RKO (cell line): ENCODE results near the gene C17orf75.
A peak's percentile ranks its signal among the peaks of the same experiment; 100 is the strongest.
"Not testable (repeated sequence)": the region's sequence is repeated elsewhere in the genome, so short reads cannot be mapped to it uniquely, and the experiment has no call there.

Experiments used
- DNase-seq: peaks from one replicate; pipeline ENCODE4 v3.0.0-alpha.2; 2016; ENCODE audit warnings: low spot score

Gene C17orf75

GRCh38 chr17:32342603-32343325 lies 791 bp upstream of the C17orf75 start:
- DNase-seq = no peak

GRCh38 chr17:32341141-32341856 lies 674 bp downstream of the C17orf75 start:
- peak; percentile 58 for DNase-seq

GRCh38 chr17:32335687-32336086 lies 6.3 kb downstream of the C17orf75 start:
- peak; percentile 53 for DNase-seq

GRCh38 chr17:32335046-32335445 lies 6.9 kb downstream of the C17orf75 start:
- DNase-seq = no peak

- no peak for DNase-seq
These were observed 8.8 kb downstream of the C17orf75 start for GRCh38 chr17:32333187-32333586.

- DNase-seq = no peak
These were observed 10.5 kb downstream of the C17orf75 start for GRCh38 chr17:32331243-32332040.

- DNase-seq = no peak
These were observed 11.8 kb downstream of the C17orf75 start for GRCh38 chr17:32330147-32330546.

GRCh38 chr17:32327911-32328310 lies 14.1 kb downstream of the C17orf75 start:
- DNase-seq = no peak

GRCh38 chr17:32323811-32324491 lies 18.0 kb downstream of the C17orf75 start:
- DNase-seq = no peak

- DNase-seq = no peak
These were observed 18.9 kb downstream of the C17orf75 start for GRCh38 chr17:32323046-32323445.

GRCh38 chr17:32320847-32321246 lies 21.1 kb downstream of the C17orf75 start:
- no peak for DNase-seq

GRCh38 chr17:32320080-32320479 lies 21.9 kb downstream of the C17orf75 start:
- DNase-seq = not testable (repeated sequence)

- peak; percentile 66 for DNase-seq
These were observed 22.4 kb downstream of the C17orf75 start for GRCh38 chr17:32319548-32319905.

- DNase-seq = no peak
These were observed 23.9 kb downstream of the C17orf75 start for GRCh38 chr17:32318071-32318470.

- no peak for DNase-seq
These were observed 24.6 kb downstream of the C17orf75 start for GRCh38 chr17:32317353-32317752.

GRCh38 chr17:32316653-32317052 lies 25.3 kb downstream of the C17orf75 start:
- DNase-seq = not testable (repeated sequence)

- DNase-seq = no peak
These were observed 26.8 kb downstream of the C17orf75 start for GRCh38 chr17:32315171-32315570.

GRCh38 chr17:32314636-32315035 lies 27.3 kb downstream of the C17orf75 start:
- no peak for DNase-seq

- DNase-seq = no peak
These were observed 30.9 kb downstream of the C17orf75 start for GRCh38 chr17:32311028-32311536.

GRCh38 chr17:32307658-32308057 lies 34.3 kb downstream of the C17orf75 start:
- DNase-seq = no peak

- DNase-seq = no peak
These were observed 36.9 kb downstream of the C17orf75 start for GRCh38 chr17:32305049-32305448.

GRCh38 chr17:32303781-32304288 lies 38.1 kb downstream of the C17orf75 start:
- no peak for DNase-seq
